ENCODE data around the gene FARS2. TPM values are rescaled to one million over a fixed set of nuclear protein-coding genes. Genes with fewer than 3 reads are reported as not detected.

The FARS2 gene
- total and polyA plus RNA-seq, 2 donors (not counting 3 experiments of a cell fraction or from before 2014, with no cell fraction given), result 20.2 to 20.5 TPM

- no peak for FAIRE-seq
- no peaks in the 10 kb centered on the region for H4K20me1 ChIP-seq (replicated peaks; ENCODE audit: control insufficient read depth, extremely low read depth, insufficient read depth, low read length)
- CTCF ChIA-PET, result no interaction called here
- H3K27ac ChIP-seq (ENCODE audit: insufficient read depth, low read depth, low read length), result no peak overlapping the region
- H3K9me1 ChIP-seq (replicated peaks; ENCODE audit: control insufficient read depth, extremely low read depth, insufficient read depth, low read length), result no peaks in the 10 kb centered on the region
- DNase-seq (ENCODE audit: low read depth, low spot score), result no peak
- no peak overlapping the region for H2AFZ ChIP-seq (ENCODE audit: low read depth, low read length)
- no peaks in the 10 kb centered on the region for H3K27me3 ChIP-seq (ENCODE audit: control insufficient read depth in 2 of 2, insufficient read depth in 2 of 2, low read length in 2 of 2)
- H3K4me3 ChIP-seq (replicated peaks in 1 of 3; ENCODE audit: insufficient read depth in 1 of 3, low read depth in 1 of 3, low read length in 3 of 3), result no peak overlapping the region
- no peaks in the 10 kb centered on the region for H3K4me1 ChIP-seq (ENCODE audit: control insufficient read depth, extremely low read depth, insufficient read depth, low read length)
- H3K9me3 ChIP-seq (replicated peaks; ENCODE audit: control insufficient read depth, insufficient read depth, low read length), result no peaks in the 10 kb centered on the region
- no peak overlapping the region for H3K4me2 ChIP-seq (ENCODE audit: insufficient read depth, low read length)
- POLR2A ChIA-PET, result no interaction called here
- no peak overlapping the region for H3K9ac ChIP-seq (replicated peaks; ENCODE audit: extremely low read depth, insufficient read depth, low read length)
- no peaks in the 10 kb centered on the region for H3K79me2 ChIP-seq (ENCODE audit: control insufficient read depth, insufficient read depth, low read length)
- intact Hi-C loops (cut with micrococcal nuclease) (no loop called here), dilution Hi-C loops (cut with MboI; ENCODE audit: extremely low pct_ligation_motif_present, low sequenced_read_pairs) (no loop called here)
- TF ChIP-seq CTCF (IDR thresholded peaks at IDR 0.05; ENCODE audit: extremely low read depth in 1 of 2, insufficient read depth in 1 of 2, low read depth in 1 of 2, low read length in 2 of 2), result no peak
- no peak for TF ChIP-seq GATA2 (IDR thresholded peaks at IDR 0.05; ENCODE audit: insufficient read depth, insufficient read length, low read depth, low read length)
- no peak for TF ChIP-seq POLR2A (IDR thresholded peaks at IDR 0.05; ENCODE audit: low read depth, low read length)
- no peaks in the 10 kb centered on the region for H3K36me3 ChIP-seq (ENCODE audit: control insufficient read depth in 2 of 2, extremely low read depth in 1 of 2, insufficient read depth in 2 of 2, low read length in 2 of 2)
- BruUV-seq (replicated peaks), result no TSS peak
Observed at GRCh38 chr6:5617179-5617578, 355.9 kb downstream of the FARS2 start.

DNA sequence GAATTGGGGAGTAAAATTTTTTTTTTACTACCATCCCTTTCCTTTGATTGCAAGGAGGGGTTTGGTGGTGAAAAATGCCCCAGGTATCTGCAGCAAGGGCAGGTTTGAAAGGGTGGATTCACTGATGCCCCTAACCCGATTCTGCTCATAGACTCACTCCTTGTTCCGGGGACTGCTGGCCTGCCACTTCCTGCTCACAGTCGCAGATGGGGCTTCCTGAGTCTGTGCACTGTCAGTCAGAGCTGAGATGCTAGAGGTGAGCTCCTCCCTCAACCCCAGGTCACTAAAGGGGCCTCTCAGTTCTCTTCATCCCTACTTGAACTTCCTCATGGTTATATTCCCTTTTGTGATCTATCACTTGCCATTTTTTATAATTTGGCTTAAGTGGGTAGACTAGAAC, 357.9 kb downstream of the FARS2 start:
- dilution Hi-C loops (cut with MboI; ENCODE audit: extremely low pct_ligation_motif_present, low sequenced_read_pairs), result no loop called here

More for the DNA sequence above, 357.9 kb downstream of the FARS2 start:
- Histone ChIP-seq H3K9ac (replicated peaks; ENCODE audit: extremely low read depth, insufficient read depth, low read length) (no peak overlapping the region), H3K4me1 (ENCODE audit: control insufficient read depth, extremely low read depth, insufficient read depth, low read length) (peaks cover 3% of the 10 kb centered on the region), H3K27ac (ENCODE audit: insufficient read depth, low read depth, low read length) (no peak overlapping the region), H2AFZ (ENCODE audit: low read depth, low read length) (no peak overlapping the region), H3K36me3 (ENCODE audit: control insufficient read depth in 2 of 2, extremely low read depth in 1 of 2, insufficient read depth in 2 of 2, low read length in 2 of 2) (no peaks in the 10 kb centered on the region), H3K9me1 (replicated peaks; ENCODE audit: control insufficient read depth, extremely low read depth, insufficient read depth, low read length) (no peaks in the 10 kb centered on the region), H3K4me3 (replicated peaks in 1 of 3; ENCODE audit: insufficient read depth in 1 of 3, low read depth in 1 of 3, low read length in 3 of 3) (no peak overlapping the region), H3K27me3 (ENCODE audit: control insufficient read depth in 2 of 2, insufficient read depth in 2 of 2, low read length in 2 of 2) (no peaks in the 10 kb centered on the region), H3K79me2 (ENCODE audit: control insufficient read depth, insufficient read depth, low read length) (no peaks in the 10 kb centered on the region), H3K4me2 (ENCODE audit: insufficient read depth, low read length) (no peak overlapping the region), H4K20me1 (replicated peaks; ENCODE audit: control insufficient read depth, extremely low read depth, insufficient read depth, low read length) (no peaks in the 10 kb centered on the region), H3K9me3 (replicated peaks; ENCODE audit: control insufficient read depth, insufficient read depth, low read length) (no peaks in the 10 kb centered on the region)
- TF ChIP-seq MYC (IDR thresholded peaks at IDR 0.05; ENCODE audit: low read depth, low read length), result no peak
- no peak for TF ChIP-seq EZH2 (IDR thresholded peaks at IDR 0.05; ENCODE audit: borderline replicate concordance, low read depth, low read length, severe bottlenecking)
- TF ChIP-seq, protein P1, sequence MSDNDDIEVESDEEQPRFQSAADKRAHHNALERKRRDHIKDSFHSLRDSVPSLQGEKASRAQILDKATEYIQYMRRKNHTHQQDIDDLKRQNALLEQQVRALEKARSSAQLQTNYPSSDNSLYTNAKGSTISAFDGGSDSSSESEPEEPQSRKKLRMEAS (IDR thresholded peaks at IDR 0.05; ENCODE audit: insufficient read depth, insufficient read length), result no peak
- TF ChIP-seq GATA2 (IDR thresholded peaks at IDR 0.05; ENCODE audit: insufficient read depth, insufficient read length, low read depth, low read length), result no peak
- no peak for TF ChIP-seq POLR2AphosphoS5 (IDR thresholded peaks at IDR 0.05; ENCODE audit: insufficient read depth, low read depth, low read length)
- TF ChIP-seq CTCF (IDR thresholded peaks at IDR 0.05; ENCODE audit: extremely low read depth in 1 of 2, insufficient read depth in 1 of 2, low read depth in 1 of 2, low read length in 2 of 2), result no peak
- no peak for TF ChIP-seq FOS (IDR thresholded peaks at IDR 0.05; ENCODE audit: borderline replicate concordance, insufficient read depth, low read length)
- TF ChIP-seq POLR2A (IDR thresholded peaks at IDR 0.05; ENCODE audit: low read depth, low read length), result no peak
- no peak for TF ChIP-seq JUN (IDR thresholded peaks at IDR 0.05; ENCODE audit: borderline replicate concordance, insufficient read depth, insufficient read length, low read depth)
- DNase-seq (ENCODE audit: low read depth, low spot score), result no peak
- POLR2A ChIA-PET, result no interaction called here
- intact Hi-C loops (cut with micrococcal nuclease), result no loop called here
- BruUV-seq (replicated peaks), result no TSS peak
- no peak for FAIRE-seq
- CTCF ChIA-PET, result no interaction called here
